Glomerular visceral epithelial cell (primary cell): ENCODE results near the gene ADAM33.

ENCODE experiments used
- DNase-seq: peaks from one replicate; pipeline ENCODE4 v3.0.0-alpha.2; 2016; ENCODE audit errors: extremely low spot score

The ADAM33 gene

DNA sequence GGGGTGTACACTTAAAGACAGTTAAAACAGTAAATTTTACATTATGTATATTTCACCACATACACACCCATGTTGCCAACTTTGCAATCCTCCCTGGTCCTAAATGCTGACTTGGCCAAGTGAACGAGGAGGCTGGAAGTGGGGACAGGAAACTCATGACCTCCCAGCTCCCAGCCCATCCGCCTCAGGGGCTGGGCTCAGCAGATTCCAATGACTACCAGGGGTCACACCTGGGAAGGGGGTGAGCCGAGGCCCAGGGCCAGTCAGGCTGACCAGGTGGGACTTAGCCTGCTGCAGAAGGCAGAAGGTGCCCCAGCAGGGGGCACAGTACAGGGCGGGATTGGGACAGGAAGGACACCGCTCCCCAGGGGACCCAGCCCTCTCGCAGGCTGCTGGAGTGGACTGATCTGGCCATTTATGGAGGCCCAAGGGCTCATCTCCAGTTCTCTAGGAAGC, 28.2 kb upstream of the ADAM33 start:
- no peak for DNase-seq

DNA sequence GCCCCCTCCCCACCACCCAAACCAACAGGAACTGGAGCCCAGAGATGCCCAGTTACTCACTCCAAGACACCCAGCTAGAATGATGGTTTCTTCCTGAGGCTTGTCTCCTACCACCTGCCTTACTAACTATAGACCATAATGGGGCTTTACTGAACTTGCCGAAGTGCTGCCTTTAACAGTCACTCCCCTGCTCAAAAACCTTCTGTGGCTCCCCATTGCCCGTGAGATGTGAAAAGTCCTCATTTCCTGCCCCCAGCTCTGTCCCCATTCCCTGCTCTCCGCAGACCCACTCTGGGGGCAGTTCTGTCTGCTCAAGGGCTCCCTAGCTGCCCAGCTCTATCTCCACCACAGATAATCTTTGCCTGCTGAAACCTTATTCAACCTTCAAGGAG, 25.7 kb upstream of the ADAM33 start:
- no peak for DNase-seq

DNA sequence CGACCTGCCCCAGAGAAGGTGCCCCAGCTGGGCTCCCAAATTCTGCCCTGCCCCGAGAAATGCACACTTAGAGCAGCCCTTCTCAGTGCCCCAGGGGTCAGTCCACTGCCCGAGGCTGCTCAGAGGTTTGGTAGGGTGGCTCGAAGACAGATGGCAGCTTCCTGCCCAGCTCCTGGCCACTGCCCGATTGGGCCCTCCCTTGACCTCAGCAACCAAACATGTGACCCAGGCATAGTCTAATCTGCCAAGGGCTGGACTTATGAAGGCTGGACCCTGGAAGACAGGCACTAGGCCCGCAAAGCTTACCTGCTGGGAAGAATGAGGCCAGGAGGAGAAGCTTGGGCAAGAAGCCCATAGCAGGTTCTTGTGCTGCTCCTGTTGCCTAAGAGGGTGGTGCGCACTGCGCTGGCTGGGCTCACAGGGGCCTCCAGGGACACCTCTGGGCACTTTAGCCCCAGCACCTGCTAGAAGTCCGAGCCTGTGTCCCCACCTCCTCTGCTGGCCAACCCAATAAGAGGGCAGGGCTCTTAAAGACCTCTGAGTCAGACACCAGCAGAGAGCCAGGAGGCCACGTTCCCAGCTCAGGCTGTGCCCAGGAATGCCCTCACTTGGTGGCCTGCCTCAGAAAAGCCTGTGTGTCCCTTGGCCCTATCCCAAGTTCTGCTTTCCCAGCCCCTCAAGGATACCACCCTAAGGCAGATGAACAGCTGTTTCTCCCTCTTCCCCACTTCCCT, 25.1 kb upstream of the ADAM33 start:
- peak; percentile 21 for DNase-seq

DNA sequence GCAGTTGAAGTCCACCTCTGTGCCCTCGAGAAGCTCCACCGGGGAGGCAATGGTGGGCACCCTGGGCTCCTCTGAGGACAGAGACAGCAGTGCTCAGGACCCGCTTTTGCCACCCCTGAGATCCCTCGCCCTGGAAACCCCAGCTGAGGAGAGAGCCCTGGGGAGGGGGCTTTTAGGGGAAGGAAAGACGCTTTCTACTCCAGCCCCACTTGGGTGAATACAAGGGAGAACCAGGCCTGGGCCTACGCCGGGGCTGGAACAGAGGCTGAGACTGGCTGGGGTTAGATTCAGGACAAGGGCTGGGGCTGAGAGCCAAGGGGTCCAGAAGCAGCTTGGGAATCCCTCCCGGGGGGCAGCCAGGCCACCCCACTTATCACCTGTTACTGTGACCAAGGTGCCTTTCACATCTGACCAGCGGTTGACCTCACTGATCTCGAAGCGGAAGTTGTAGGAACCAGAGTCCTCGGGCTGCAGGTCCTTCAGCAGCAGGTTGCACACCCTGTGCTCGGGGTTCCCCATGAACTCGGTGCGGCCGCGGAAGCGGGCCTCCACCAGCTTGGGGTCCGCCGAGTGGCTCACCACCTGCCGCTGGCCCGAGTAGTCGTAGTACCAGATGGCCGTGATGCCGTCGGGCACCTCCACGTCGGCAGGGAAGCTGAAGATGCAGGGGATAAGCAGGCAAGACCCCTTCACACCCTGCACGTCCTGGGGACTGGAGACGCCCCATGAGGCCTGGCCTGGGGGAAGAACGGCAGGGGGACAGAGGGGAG, 24.3 kb upstream of the ADAM33 start:
- DNase-seq: no peak

DNA sequence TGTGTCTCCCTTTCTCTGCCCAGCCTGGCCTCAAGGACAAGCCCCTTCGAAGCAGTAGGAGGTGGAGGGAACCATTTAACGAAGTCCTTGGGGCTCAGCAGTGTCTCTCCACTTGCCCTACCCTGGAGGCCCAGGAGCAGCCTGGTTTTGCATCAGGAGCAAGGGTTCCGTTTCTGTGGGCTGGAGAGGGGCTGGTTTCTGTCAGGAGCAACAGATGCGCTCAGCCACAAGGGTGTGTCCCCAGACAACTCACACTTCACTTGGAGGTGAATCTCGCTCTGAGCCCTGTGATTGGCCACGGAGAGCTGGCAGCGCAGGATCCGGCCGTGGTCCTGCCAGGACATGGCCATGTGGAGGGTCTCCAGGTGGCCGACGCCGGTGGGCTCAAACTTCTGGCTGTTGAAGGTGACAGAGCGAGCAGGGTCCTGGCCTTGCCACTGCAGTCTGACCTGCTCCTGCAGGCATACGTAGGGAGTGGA, 23.7 kb upstream of the ADAM33 start:
- no peak for DNase-seq

DNA sequence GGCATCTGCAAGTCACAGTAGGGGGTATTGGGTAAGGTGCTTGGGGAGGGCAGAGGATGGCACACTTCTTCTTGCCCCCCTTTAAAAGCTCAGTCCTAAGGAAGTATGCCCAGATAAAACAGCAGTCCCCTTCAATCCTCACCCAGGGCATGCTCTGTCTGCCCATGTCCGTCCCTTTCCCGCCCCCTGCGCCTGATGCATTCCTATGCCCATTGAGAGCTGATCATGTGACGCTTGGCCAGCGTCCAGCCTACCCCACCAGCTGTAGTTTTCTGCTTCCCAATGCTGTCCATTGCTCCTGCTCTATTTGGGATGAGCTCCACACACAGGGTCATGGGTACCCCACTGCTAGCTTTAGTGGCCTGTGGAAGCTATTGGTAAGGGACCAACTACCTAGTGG, 22.3 kb upstream of the ADAM33 start:
- DNase-seq: no peak

DNA sequence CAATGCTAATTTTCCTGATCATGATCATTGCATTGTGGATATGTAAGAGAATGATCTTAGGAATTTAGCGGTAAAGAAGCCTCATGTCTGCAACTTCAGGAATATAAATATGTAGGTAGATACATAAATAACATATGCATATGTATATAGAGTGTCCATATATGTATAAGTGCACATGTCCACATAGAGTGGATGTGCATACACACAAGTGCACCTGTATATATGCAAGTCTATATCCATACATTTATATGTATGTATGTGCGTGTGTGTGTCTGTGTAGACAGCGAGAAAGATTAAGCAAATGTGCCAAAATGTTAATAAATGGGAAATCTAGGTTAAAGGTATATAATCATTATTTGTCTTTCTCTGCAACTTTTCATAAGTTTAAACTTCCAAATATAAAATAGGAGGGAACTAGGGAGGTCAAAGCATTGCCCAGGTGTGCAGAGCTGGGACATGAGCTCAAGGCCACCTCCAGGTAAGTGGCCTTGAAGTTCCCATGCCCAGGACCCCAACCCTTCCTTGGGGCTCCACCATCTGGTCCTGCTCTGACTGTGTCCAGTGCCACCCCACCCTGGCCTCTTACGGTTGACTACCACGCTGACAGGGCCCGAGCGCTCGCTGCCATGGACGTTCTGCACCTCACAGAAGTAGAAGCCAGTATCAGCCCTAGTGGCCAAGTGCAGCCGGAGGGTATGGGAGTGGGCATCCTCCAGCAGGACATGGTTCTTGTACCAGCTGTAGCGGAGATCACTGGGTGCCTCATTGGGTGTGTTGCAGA, 21.0 kb upstream of the ADAM33 start:
- no peak for DNase-seq

DNA sequence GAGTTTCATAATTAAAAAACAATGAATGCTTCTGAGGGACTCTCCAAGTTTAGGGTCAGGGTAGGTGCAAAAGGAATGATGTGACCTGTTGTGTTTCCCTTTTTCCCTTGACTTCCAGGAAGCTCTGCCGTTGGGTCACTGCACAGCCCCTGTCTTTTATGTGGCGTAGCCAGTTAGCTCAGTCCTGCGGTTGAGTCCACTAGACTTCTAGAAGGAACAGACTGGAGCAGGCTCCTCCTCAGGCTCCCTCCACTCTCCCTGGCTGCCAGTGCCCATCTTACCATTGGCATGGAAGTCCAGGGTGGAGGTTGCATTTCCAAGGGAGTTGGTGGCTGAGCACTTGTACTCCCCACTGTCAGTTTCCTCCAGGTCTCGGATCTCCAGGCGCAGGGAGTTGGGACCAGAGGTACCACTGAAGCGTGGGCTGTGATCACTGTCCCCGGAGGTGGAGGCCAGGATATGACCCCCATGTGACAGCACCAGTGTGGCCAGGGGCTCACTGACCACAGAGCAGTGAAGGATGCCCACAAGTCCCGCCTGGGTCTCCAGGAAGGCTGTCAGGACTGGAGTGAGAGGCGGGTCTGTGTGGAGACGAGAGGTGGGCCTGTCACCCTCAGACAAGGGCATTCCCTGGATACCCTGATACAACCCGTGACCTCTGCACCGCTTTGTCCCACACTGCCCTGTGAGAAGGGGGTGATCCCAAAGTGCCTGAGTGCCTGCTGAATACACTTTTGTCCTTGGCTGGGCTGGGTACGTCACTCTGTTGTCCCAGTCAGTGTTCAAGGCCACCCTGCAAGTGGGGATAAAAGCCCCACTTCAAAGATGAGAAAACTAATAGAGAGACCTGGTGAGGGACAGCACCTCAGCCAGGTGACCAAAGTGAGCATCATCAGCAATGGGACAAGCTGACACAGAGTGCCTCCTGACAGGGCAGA, 19.5 kb upstream of the ADAM33 start:
- no peak for DNase-seq

DNA sequence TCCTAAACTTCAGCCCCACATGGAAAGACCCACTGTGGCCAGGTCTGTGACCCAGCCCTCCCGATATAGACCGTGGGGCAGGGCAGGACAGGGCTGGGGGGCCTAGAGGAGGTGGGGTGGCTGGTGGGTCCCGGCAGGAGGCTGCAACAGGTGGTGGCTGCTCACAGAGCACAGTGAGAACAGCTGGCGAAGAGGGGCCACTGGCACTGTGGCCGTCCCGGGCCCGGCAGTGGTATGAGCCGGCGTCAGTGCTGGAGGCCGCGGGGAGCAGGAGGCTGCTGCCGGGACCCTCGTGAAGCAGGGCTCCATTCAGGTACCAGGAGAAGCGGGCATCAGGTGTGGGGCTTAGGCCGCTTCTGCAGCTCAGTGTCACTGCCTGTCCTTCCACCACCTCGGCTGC, 17.2 kb upstream of the ADAM33 start:
- no peak for DNase-seq

DNA sequence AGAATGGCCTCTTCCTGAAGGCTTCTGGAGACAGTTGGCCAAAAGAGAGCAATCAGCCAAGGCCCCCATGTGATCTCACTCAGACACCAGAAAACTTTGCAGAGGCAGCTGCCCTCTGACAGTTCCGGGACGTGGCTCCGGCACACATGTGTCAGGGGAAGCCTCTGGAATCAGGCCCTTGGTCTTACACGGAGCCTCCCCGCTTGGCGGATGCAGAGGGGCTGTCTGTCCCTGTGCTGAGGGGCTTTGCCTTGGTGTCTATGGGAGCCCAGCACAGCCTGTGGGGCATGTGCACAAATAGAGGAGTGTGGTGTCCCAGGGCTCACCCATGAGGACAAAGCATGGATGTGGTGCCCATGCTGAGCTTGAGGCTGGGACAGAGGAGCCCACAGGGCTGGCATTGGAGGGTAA, 16.8 kb upstream of the ADAM33 start:
- no peak for DNase-seq

DNA sequence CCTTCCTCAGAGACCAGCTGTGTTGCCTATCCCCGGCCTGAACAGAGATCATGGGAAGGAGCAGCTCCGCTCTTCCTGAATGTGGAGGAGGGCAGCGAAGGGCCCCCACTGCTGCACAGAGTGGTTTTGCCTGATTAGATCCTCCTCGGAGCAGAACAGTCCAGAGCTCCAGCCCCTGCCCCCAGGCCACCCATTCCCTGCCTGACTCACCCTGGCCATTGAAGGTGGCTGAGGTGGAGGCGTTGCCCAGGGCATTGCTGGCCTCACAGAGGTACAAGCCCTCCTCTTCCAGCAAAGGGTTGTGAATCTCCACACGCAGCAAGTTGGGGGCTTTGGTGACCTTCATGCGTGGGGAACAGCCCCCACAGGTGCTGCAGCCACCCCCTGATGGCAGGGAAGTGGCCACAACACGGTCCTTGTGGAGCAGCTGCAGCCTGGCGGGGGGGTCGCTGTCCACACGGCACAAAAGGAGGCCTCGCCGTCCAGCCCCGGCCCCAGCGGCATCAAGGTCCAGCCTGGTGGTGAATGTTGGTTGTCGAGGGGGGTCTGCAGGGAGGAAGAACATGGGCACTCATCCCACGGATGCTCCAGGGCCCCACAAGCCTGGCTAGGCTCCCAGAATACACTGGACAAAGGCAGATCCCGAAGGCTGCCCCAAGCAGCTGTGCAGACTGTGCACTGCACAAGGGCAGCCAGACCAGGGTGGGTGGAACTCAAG, 15.9 kb upstream of the ADAM33 start:
- no peak for DNase-seq

DNA sequence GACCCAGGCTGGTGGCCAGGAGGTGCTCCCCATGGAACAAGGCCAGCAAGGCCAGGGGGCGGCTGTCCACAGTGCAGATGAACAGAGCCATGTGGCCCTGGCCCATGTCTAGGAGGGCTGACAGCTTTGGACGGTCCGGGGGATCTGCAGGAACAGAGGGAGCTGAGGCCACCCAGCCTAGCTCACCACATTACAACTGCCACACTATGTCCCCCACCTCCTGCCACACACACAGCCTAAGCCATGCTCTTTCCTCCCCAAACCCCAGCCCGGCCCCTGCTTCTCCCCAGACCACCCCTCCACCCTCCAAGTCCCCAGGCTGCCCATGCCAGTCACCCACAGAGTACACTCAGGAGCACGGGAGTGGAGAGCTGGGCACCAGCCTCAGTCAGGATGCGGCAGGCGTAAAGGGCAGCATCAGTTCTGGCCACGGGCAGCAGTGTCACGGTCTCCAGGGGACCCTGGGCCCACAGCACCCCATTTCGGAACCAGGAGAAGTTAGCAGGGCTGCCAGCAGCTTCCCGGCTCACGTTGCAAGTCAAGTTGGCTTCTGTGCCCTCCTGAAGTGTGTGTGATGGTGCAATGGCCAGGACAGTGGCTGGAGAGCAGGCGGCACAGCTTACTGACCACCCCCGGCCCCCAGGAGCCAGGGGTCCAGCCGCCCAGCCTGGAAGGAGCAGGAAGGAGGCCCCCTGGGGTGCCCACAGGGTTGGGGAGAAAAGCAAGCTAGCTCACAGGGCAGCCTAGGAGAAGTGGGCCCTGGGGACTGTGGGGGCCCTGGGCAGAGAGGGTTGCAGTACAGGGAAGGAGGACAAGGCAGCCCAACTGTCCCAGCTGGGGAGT, 15.2 kb upstream of the ADAM33 start:
- DNase-seq: no peak

DNA sequence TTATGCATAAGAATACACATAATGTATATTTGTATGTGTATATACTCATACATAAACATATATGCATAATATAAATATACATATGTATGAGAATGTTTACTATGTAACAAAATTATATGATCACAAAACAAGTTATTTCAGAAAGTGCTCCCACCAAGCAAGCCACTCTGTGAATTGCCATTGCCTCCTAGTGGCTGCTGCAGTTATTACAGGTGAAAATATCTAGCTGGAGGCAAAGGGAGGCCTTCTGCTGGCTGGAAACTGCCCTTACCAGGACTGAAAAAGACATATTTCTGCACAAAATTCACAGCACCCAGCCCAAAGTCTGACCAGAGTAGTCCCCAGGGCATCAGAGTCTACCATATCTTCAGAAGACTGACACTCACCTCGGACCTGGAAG, 14.4 kb upstream of the ADAM33 start:
- DNase-seq: no peak

DNA sequence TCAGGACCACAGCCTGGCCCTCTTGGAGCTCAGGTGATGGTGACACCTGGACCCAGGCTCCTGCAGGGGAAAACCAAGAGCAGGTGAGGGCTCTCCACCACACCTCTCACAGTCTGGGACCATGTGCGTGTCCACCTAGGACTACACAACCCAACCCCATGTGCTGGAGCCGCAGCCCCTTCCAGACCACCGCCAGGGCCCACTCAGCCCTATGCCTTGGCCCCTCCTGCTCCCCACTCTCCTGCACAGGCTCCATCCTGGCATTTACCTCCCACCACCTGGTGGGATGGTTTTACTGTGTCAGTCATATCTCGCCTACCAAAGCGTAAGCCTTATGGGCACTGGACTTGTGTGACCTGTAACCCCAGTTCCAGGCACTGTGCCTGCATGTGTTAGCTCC, 13.1 kb upstream of the ADAM33 start:
- DNase-seq: no peak

DNA sequence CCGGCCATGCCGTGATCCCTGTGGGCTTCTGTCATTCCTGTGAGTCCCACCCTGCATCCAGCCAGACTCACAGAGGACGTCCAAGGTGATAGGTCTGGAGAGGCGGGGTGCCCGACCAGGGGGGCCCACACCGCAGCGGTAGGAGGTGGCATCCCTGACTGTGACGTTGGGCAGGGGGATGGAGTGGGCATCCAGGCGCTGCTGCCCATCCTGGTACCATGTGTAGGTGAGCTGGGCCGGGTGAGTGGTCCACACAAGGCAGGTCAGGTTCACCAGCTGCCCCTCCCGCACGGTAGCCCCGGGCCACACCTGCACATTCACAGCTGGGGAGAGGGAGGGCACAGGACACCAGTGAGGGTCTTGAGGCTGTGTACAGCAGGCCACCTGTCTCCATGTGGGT, 11.6 kb upstream of the ADAM33 start:
- DNase-seq: no peak

DNA sequence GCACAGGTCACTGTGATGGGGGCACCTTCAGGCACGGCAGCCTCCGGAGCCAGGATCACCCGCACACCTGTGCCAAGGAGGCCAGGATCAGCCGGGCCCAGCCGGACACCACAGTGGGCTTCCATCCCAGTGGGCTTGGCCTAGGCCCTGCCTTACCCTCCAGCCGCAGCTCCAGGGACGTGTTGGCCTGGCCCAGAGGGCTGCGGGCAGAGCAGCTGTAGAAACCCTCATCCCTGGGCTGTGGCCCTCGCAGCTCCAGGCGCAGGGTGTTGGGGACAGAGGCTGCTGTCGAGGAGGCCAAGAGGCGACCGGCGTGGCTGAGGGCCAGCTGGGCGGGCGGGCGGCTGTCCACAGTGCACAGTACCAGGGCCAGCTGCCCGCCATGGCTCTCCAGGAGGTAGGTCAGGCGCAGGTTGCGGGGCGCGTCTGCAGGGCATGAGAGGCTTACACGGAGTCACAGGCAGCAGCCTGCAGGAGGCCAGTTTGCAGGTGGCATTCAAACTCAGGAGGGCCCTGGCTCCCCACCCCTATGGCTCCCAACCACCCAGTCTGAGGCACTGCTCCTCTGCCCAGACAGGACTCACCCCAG, 11.0 kb upstream of the ADAM33 start:
- DNase-seq: no peak

DNA sequence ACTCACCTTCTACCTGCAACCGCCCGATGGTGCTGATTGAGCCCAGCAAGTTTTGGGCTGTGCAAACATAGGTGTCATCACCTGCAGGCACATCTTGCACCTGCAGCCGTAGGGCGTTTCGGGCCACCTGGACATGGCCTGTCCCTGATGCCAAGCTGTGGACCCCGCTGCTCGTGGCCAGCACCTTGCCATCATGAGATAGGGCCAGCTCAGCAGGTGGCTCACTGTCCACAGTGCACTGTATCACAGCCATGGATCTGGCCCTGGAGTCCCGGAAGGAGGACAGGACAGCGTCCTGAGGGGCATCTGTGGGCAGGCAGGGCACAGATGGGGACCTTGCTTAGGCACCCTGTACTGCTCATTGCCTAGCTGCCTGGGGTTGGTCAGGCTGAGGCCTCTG, 10.1 kb upstream of the ADAM33 start:
- DNase-seq: no peak

DNA sequence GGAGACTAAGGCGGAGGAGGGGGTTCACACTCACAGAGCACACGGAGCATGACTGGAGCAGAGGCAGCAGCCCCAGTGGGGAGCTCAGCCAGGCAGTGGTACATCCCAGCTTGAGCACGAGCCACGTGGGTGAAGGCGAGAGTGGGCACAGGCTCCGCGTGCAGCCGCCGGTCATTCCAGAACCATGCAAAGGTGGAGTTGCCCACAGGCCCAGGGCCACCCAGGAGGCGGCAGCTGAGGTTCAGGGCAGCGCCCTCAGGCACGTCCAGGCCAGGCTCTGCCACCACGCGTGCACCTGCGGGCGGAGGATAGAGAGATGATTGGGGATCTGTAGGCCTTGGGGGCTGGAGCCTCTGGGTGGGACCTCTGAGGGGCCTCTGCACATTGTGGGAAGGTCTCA, 9.5 kb upstream of the ADAM33 start:
- no peak for DNase-seq

DNA sequence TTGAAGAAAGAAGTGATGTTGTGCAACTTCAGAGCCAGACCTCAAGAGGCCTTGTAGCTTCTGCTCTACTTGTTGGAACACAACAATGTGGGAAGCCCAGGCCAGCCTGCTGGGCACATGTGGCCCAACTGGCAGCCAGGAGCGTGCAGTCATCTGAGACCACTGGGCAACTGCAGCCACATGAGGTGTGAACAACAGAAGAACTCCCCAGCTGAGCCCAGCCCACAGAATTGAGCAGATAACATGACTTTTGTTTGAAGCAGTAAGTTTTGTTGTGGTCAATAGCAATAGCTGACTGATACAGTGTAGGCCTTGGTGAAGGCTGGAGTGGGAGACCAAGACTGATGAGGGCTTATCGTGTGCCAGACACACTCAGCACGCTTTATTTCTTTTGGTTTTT, 8.6 kb upstream of the ADAM33 start:
- no peak for DNase-seq
